ENCODE results near the gene ADAM17.

DNA sequence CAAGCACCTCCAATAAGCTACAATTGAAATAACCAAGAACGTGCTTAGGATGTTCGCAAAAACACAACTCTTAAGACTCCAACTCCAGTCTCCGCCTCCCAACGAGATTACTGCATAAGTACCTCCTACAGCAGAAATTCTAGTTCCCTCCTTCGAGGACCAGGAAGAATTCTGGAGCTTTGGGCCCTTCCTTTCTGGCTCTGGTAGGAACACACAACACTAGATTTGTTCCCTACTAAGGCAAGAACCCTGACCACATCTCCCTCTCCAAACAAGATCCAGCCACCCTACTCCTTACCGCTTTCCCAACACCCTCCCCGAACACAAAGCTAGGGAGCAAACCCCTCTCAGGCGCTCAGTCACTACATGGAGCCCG, 721 bp downstream of the ADAM17 start:
- TF ChIP-seq, protein P1, sequence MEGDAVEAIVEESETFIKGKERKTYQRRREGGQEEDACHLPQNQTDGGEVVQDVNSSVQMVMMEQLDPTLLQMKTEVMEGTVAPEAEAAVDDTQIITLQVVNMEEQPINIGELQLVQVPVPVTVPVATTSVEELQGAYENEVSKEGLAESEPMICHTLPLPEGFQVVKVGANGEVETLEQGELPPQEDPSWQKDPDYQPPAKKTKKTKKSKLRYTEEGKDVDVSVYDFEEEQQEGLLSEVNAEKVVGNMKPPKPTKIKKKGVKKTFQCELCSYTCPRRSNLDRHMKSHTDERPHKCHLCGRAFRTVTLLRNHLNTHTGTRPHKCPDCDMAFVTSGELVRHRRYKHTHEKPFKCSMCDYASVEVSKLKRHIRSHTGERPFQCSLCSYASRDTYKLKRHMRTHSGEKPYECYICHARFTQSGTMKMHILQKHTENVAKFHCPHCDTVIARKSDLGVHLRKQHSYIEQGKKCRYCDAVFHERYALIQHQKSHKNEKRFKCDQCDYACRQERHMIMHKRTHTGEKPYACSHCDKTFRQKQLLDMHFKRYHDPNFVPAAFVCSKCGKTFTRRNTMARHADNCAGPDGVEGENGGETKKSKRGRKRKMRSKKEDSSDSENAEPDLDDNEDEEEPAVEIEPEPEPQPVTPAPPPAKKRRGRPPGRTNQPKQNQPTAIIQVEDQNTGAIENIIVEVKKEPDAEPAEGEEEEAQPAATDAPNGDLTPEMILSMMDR (optimal IDR thresholded peaks at IDR 0.05 in 1 of 3, IDR thresholded peaks at IDR 0.05 in 1 of 3, conservative IDR thresholded peaks at IDR 0.05 in 1 of 3; ENCODE audit: extremely low read depth in 1 of 3, insufficient read depth in 2 of 3, low read length in 3 of 3) = no peak
- TF ChIP-seq EZH2 (IDR thresholded peaks at IDR 0.05; ENCODE audit: low read length) = no peak

Data from keratinocyte (primary cell).